AG08395 (cell line): ENCODE measurements around the gene TK1.

Experiments used
- DNase-seq: peaks from one replicate; pipeline ENCODE4 v3.0.0; 2012; ENCODE audit warnings: mixed read lengths, low spot score

TK1 gene

DNA sequence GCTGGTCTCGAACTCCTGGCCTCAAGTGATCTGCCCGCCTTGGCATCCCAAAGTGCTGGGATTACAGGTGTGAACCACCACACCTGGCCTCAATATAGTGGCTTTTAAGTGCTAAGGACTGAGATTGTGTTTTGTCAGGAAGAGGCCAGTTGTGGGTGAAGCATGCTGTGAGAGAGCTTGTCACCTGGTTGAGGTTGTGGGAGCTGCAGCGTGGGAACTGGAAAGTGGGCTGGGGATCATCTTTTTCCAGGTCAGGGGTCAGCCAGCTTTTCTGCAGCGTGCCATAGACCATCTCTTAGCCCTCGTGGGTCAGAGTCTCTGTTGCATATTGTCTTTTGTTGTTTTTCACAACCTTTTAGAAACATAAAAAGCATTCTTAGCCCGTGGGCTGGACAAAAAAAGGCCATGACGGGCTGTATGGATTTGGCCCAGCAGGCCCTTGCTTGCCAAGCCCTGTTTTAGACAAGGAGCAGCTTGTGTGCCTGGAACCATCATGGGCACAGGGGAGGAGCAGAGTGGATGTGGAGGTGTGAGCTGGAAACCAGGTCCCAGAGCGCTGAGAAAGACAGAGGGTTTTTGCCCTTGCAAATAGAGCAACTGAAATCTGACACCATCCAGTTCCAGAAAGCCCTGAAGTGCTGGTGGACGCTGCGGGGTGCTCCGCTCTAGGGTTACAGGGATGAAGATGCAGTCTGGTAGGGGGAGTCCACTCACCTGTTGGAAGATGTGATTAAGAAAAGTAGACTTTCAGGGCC, 32.7 kb upstream of the TK1 start:
- DNase-seq = no peak

DNA sequence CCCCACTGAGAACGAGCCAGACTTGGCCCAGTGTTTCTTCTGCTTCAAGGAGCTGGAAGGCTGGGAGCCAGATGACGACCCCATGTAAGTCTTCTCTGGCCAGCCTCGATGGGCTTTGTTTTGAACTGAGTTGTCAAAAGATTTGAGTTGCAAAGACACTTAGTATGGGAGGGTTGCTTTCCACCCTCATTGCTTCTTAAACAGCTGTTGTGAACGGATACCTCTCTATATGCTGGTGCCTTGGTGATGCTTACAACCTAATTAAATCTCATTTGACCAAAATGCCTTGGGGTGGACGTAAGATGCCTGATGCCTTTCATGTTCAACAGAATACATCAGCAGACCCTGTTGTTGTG, 27.8 kb upstream of the TK1 start:
- DNase-seq = no peak

DNA sequence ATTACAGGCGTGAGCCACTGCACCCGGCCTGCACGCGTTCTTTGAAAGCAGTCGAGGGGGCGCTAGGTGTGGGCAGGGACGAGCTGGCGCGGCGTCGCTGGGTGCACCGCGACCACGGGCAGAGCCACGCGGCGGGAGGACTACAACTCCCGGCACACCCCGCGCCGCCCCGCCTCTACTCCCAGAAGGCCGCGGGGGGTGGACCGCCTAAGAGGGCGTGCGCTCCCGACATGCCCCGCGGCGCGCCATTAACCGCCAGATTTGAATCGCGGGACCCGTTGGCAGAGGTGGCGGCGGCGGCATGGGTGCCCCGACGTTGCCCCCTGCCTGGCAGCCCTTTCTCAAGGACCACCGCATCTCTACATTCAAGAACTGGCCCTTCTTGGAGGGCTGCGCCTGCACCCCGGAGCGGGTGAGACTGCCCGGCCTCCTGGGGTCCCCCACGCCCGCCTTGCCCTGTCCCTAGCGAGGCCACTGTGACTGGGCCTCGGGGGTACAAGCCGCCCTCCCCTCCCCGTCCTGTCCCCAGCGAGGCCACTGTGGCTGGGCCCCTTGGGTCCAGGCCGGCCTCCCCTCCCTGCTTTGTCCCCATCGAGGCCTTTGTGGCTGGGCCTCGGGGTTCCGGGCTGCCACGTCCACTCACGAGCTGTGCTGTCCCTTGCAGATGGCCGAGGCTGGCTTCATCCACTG, 27.3 kb upstream of the TK1 start, which contains the start of gene BIRC5:
BIRC5 (plus strand) TSS at position 238 of the 690 bp plus-strand sequence; CDS start at position 302, 64 bp downstream.
- DNase-seq = peak; percentile 99

DNA sequence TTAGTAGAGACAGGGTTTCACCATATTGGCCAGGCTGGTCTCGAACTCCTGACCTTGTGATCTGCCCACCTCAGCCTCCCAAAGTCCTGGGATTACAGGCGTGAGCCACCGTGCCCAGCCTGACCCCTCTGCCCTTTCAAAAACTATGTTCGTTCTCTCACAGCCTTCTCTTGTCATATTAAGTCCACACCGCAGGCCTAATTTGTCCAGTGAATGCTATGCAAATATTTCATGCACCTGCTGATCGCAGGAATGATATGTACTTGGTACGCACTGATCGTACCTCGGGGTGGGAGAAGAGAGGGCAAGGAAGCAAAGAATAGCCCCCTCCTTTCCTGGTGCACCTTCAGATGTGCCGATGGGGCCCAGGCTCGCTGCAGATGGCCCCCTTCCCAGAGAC, 24.2 kb upstream of the TK1 start:
- no peak for DNase-seq

GRCh38 chr17:78210111-78210510, 23.3 kb upstream of the TK1 start:
- no peak for DNase-seq

DNA sequence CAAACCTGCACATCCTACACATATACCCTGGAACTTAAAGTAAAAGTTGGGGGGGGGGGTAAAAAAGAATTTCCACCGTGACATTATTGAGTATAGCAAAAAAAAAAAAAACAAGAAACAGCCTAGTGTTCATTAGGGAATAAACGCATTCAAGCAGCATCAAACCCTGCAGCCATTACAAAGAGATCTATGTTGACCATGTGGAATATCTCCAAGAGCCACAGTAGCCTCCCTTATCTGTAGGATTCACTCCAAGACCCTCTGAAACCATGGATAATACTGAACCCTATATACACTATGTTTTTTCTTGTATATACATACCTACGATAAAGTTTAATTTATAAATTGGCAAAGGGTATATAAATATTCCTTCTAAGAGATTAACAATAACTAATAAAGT, 21.6 kb upstream of the TK1 start:
- no peak for DNase-seq

GRCh38 chr17:78206298-78206697, 19.4 kb upstream of the TK1 start:
- no peak for DNase-seq

DNA sequence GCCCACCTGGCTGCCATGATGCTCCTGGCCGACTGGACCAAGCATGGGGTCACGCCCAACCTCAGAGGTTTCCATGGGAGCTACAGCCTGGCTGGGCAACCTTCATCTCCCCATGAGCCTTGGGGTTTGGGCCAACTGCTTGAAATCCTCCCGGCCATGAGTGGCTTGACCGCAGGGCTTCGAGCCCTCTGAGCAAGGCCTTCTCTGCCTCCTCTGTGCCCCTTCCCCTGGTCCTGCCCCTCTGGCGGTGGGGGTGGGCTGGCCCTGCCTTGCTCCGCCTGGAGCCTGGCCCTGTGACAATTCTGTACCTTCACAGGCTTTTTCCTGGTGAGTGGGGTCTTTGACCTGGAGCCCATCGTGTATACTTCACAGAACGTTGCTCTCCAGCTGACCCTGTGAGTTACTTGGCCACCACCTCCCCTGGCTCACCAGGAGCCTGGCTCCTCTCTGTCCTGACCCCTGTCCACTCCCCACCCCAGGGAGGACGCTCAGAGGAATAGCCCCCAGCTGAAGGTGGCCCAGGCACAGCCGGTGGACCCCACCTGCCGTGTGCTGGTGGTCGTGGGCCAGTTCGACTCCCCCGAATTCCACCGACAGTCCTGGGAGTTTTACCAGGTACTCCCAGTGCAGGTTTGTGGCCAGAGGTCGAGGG, 18.4 kb upstream of the TK1 start:
- no peak for DNase-seq

- no peak for DNase-seq
Measured at GRCh38 chr17:78204387-78205123, 17.7 kb upstream of the TK1 start.

DNA sequence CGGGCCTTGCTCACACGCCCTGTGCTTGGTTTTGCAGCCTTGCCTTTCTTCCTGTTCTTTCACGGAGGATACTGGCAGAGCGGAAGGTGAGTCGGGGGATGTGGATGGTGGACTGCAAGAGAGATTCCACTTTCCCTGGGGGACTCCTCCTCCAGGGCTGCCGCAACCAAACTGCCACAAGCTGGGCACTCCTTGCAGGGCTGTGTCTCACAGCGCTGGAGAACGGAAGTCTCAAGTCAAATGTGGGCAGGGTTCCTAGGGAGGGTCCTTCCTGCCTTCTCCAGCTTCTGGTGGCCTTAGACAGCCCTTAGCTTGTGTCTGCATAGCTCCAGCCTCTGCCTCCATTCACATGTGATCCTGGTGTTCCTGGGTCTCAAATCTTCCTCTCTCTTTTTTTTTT, 15.8 kb upstream of the TK1 start:
- DNase-seq = no peak

GRCh38 chr17:78200451-78200850, 13.6 kb upstream of the TK1 start:
- no peak for DNase-seq

DNA sequence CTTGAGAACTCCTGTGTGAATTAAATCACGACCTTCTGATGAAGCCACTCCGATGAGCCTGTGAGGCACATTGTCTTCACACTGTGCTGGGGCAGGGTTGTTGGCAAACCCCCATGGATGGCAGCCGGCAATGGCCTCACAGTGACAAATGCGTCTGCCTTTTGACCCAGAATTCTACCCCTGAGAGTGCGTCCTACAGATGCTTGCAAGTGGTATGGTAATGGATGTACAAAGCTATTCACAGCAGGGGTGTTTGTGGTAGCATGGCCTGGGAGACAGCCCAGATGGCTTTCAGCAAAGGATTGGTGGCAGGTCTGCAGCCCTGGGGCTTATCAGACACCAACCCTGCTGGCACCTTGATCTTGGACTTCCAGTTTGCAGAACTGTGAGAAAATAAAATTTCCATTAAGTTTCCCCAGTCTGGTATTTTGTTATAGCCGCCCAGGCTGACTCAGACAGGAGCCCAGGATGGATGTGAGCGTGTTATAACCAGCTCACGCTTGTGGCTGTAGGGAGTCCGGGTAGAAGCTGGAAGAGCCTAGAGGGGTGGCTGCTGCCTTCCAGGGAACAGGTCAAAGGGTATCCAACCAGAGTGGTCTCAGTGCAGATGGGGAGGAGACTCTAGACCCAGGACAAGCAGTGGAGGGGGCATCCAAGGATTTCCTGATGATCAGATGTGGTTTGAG, 10.4 kb upstream of the TK1 start:
- DNase-seq = no peak

- DNase-seq = no peak
Measured at GRCh38 chr17:78196716-78197115, 9.9 kb upstream of the TK1 start.

- DNase-seq = peak; percentile 52
Measured at GRCh38 chr17:78185981-78186691, 716 bp downstream of the TK1 start.

- no peak for DNase-seq
Measured at GRCh38 chr17:78184868-78185267, 2.0 kb downstream of the TK1 start.

- DNase-seq = no peak
Measured at GRCh38 chr17:78184351-78184750, 2.5 kb downstream of the TK1 start.

- no peak for DNase-seq
Measured at GRCh38 chr17:78183916-78184315, 2.9 kb downstream of the TK1 start.

GRCh38 chr17:78182504-78182903, 4.3 kb downstream of the TK1 start:
- no peak for DNase-seq

DNA sequence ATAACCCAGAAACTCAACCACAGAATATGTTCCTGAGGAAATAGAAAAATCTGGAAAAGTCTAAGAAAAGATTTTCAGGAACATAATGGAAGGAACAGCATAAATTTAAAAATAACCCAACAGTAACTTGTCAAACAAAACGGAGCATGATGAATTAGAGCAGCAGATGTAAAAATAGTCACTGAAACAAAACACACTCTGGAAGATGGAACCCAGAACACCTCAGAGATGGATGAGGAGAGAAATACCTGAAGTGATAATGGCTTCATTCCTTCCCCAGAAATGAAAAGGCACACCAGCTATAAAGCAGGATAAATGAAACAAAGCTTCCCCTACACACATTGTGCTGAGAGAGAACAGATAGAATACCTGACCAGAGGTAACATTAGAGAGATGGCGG, 6.3 kb downstream of the TK1 start:
- no peak for DNase-seq

GRCh38 chr17:78180083-78180482, 6.8 kb downstream of the TK1 start:
- no peak for DNase-seq

- peak; percentile 75 for DNase-seq
Measured at GRCh38 chr17:78179372-78179771, 7.5 kb downstream of the TK1 start.
